GM13977 (cell line): ENCODE measurements around the gene COL8A1.
A peak's percentile ranks its signal among the peaks of the same experiment; 100 is the strongest.

Experiments
- DNase-seq: peaks from one replicate; pipeline ENCODE4 v3.0.0; 2012; ENCODE audit warnings: low spot score
- in situ Hi-C: fragments of 300-500 bp; cut with MboI; formaldehyde crosslinking; loops from one replicate; pipeline ENCODE4 v1.12.0; 2022; ENCODE audit warnings: low sequenced_read_pairs, low pct_unique_long_range_greater_than_20kb, mixed read lengths, inconsistent platforms; ENCODE audit not compliant: unreplicated experiment
- TF ChIP-seq, protein P1 (sequence below): IDR thresholded peaks from 2 replicates; pipeline ENCODE4 v1.5.1; 2012; ENCODE audit warnings: mild to moderate bottlenecking, control low read depth; ENCODE audit not compliant: insufficient read depth; ENCODE audit errors: extremely low read depth, missing control alignments

COL8A1 gene

GRCh38 chr3:99781761-99782160 lies 143.4 kb downstream of the COL8A1 start:
- DNase-seq: no peak
- in situ Hi-C loops: no loop called here
- TF ChIP-seq, protein P1, sequence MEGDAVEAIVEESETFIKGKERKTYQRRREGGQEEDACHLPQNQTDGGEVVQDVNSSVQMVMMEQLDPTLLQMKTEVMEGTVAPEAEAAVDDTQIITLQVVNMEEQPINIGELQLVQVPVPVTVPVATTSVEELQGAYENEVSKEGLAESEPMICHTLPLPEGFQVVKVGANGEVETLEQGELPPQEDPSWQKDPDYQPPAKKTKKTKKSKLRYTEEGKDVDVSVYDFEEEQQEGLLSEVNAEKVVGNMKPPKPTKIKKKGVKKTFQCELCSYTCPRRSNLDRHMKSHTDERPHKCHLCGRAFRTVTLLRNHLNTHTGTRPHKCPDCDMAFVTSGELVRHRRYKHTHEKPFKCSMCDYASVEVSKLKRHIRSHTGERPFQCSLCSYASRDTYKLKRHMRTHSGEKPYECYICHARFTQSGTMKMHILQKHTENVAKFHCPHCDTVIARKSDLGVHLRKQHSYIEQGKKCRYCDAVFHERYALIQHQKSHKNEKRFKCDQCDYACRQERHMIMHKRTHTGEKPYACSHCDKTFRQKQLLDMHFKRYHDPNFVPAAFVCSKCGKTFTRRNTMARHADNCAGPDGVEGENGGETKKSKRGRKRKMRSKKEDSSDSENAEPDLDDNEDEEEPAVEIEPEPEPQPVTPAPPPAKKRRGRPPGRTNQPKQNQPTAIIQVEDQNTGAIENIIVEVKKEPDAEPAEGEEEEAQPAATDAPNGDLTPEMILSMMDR: no peak

- TF ChIP-seq, protein P1: no peak
- no peak for DNase-seq
- in situ Hi-C loops: no loop called here
Measured at GRCh38 chr3:99783011-99783573, 144.7 kb downstream of the COL8A1 start.

DNA sequence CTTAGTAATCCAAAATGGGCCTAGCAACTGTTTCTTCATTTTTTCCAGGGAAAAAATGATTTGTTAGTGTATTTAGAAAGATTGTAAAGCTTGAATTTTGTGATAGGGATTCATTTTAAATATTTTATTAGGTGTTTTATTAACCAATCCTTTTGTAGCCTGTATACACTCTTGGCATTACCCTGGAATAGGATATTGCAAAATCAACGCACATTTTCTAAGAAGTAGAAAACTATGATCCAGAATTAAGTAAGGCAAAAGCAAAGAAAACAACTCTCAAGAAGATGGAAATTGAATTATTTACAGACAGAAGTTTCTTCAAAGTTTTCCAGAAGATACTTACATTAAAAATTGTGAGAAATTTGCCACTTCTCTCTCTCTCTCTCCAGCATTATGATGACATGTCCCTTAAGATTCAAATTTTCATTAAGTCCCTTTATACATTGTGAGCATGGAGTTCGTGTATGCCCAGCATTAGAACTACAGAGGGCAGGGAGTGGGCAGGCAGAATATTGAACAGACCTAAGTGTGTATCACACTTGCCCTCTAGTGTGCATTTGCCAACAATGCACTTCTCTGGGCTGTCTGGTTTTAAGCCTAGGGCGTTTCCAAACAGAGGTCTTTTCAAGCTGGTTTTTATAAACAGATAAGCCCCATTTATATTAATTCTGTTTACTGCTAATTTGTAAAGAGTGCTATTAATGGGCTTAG lies 150.8 kb downstream of the COL8A1 start:
- TF ChIP-seq, protein P1: peak; percentile 70
- in situ Hi-C loops: no loop called here

GRCh38 chr3:99794485-99794884 lies 156.1 kb downstream of the COL8A1 start:
- in situ Hi-C loops: no loop called here
- TF ChIP-seq, protein P1: no peak
- DNase-seq: no peak

More for the DNA sequence above, 150.8 kb downstream of the COL8A1 start:
- DNase-seq: peak; percentile 50

GRCh38 chr3:99795573-99795972 lies 157.2 kb downstream of the COL8A1 start:
- DNase-seq: no peak
- TF ChIP-seq, protein P1: no peak
- in situ Hi-C loops: no loop called here

DNA sequence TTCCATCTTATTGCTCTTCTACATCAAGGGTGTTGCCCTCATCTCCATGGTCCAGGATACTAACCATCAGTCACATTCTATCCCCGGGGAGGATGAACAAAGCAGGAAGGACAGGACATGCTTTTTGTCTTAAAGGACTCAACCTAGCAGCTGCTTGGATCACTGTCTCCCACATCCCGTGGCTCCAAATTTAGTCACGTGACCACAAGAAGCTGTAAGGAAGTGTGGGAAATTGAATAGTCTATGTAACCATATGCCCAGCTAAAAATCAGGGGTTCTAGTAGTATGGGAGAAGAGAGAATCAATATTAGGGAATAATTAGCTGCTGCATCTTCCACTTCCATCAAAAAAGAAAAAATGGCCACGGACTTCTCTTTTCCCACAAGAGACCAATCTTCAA lies 161.0 kb downstream of the COL8A1 start:
- TF ChIP-seq, protein P1: no peak
- DNase-seq: no peak
- in situ Hi-C loops: no loop called here
